DND-41 (cell line): ENCODE results near the gene TUBA4B.
"Not testable (repeated sequence)": the region's sequence is repeated elsewhere in the genome, so short reads cannot be mapped to it uniquely, and the experiment has no call there.

Experiments
- EZH2 ChIP-seq: IDR thresholded peaks from 3 replicates; pipeline ENCODE4 v1.6.1; 2012; ENCODE audit warnings: borderline replicate concordance, low read depth, mild to moderate bottlenecking, moderate library complexity, low read length, inconsistent platforms; ENCODE audit not compliant: severe bottlenecking
- TF ChIP-seq, protein P1 (sequence below): IDR thresholded peaks from 2 replicates; pipeline ENCODE4 v1.5.1; 2012; ENCODE audit warnings: borderline replicate concordance, low read length, moderate library complexity, mild to moderate bottlenecking; ENCODE audit not compliant: poor library complexity, severe bottlenecking; ENCODE audit errors: extremely low read depth

DNA sequence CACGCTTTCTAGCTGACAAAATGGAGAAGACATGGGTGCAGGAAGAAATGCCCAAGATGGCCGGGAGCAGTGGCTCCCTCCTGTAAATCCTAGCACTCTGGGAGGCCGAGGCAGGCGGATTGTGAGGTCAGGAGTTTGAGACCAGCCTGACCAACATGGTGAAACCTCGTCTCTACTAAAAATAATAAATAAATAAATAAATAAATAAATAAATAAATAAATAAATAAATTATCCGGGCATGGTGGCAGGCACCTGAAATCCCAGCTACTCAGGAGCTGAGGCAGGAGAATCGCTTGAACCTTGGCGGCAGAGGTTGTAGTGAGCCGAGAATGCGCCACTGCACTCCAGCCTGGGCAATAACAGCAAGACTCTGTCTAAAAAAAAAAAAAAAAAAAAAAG is 5.9 kb downstream of the TUBA4B start:
- TF ChIP-seq EZH2: not testable (repeated sequence)
- TF ChIP-seq, protein P1, sequence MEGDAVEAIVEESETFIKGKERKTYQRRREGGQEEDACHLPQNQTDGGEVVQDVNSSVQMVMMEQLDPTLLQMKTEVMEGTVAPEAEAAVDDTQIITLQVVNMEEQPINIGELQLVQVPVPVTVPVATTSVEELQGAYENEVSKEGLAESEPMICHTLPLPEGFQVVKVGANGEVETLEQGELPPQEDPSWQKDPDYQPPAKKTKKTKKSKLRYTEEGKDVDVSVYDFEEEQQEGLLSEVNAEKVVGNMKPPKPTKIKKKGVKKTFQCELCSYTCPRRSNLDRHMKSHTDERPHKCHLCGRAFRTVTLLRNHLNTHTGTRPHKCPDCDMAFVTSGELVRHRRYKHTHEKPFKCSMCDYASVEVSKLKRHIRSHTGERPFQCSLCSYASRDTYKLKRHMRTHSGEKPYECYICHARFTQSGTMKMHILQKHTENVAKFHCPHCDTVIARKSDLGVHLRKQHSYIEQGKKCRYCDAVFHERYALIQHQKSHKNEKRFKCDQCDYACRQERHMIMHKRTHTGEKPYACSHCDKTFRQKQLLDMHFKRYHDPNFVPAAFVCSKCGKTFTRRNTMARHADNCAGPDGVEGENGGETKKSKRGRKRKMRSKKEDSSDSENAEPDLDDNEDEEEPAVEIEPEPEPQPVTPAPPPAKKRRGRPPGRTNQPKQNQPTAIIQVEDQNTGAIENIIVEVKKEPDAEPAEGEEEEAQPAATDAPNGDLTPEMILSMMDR: not testable (repeated sequence)
